Measurements from ENCODE around the gene IQCE. TPM values are rescaled to one million over a fixed set of nuclear protein-coding genes. Genes with fewer than 3 reads are reported as not detected.

IQCE gene
- total and polyA plus RNA-seq, 2 experiments from 2014 or later = 11.8 to 13.3 TPM

DNA sequence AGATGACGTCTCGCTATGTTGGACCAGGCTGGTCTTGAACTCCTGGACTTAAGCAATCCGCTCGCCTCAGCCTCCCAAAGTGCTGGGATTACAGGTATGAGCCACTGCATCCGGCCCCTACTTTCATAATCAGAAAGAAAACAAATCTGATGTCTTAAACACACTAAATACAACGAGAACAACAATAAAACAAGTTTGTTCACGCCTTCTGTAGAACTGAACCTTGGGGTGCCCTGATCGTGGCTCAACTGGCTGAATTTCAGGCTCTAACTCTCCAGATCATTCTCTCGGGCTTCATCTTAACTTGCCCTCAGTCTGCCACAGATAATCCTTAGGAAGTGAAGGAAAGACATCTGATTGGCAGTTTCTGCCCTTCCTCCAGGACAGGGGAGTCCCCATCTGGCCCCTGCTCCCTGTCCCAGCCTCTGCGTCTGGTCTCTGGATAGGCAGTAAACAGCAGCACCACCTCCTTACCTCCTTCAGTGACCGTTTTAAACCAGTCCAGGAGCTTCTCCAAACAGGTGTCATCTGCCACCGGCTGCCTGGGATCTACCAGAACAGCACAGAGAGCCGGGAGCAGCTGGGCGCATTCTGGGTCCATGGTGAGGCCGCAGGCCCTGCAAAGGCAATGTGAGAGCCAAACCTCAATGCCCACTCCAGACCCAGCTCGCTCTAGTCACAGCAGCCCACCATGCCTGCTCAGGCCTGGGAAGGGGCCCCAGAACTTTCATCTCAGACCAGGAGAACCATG, 4.8 kb upstream of the IQCE start:
- no peak overlapping the region for H2AFZ ChIP-seq
- peak overlapping the region; percentile 97 for H3K4me2 ChIP-seq
- DNase-seq (ENCODE audit: low spot score) = no peak
- H3K9me3 ChIP-seq (ENCODE audit: low read depth) = no peaks in the 10 kb centered on the region
- H3K9me2 ChIP-seq (replicated peaks; ENCODE audit: insufficient read depth) = no peaks in the 10 kb centered on the region
- H4K20me1 ChIP-seq (ENCODE audit: insufficient read depth, poor library complexity, severe bottlenecking) = peaks cover 6% of the 10 kb centered on the region
- peak overlapping the region; percentile 85 for H3K4me3 ChIP-seq
- no peaks in the 10 kb centered on the region for H3K36me3 ChIP-seq (replicated peaks; ENCODE audit: insufficient read depth, low read depth)
- no peaks in the 10 kb centered on the region for H3K27me3 ChIP-seq
- peaks cover 8% of the 10 kb centered on the region for H3K4me1 ChIP-seq (ENCODE audit: insufficient read depth)
- TF ChIP-seq, protein P1, sequence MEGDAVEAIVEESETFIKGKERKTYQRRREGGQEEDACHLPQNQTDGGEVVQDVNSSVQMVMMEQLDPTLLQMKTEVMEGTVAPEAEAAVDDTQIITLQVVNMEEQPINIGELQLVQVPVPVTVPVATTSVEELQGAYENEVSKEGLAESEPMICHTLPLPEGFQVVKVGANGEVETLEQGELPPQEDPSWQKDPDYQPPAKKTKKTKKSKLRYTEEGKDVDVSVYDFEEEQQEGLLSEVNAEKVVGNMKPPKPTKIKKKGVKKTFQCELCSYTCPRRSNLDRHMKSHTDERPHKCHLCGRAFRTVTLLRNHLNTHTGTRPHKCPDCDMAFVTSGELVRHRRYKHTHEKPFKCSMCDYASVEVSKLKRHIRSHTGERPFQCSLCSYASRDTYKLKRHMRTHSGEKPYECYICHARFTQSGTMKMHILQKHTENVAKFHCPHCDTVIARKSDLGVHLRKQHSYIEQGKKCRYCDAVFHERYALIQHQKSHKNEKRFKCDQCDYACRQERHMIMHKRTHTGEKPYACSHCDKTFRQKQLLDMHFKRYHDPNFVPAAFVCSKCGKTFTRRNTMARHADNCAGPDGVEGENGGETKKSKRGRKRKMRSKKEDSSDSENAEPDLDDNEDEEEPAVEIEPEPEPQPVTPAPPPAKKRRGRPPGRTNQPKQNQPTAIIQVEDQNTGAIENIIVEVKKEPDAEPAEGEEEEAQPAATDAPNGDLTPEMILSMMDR (IDR thresholded peaks at IDR 0.05; ENCODE audit: poor library complexity) = no peak
- TF ChIP-seq EZH2phosphoT487 (IDR thresholded peaks at IDR 0.05; ENCODE audit: low read depth, severe bottlenecking, unreplicated experiment) (no peak), EZH2 (IDR thresholded peaks at IDR 0.05; ENCODE audit: borderline replicate concordance) (no peak)
- WGBS (ENCODE audit: low lambda C conversion rate, missing lambda C conversion rate) = 85% methylated on average over 16 of the region's 16 CpGs
- H3K79me2 ChIP-seq = peaks cover 36% of the 10 kb centered on the region
- no peak overlapping the region for H3K27ac ChIP-seq

DNA sequence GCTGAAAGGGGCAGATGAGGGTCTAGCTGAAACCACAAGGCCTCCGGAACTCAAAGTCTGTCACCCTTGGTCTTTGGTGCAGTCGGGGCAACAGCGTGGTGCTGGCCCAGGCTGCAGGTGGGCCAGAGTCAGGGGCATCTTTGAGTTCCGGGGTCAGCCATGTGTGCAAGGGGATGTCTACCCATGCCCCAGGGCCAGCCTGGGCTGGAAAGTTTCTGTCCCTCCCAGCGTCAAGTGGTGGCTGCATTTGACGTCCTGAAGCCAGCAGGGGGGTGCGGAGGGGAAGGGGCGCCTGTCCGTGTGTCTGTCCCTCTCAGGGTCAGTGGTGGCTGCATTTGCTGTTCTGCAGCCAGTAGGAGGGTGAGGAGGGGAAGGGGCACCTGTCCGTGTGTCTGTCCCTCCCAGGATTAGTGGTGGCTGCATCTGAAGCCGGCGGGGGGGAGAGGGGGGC, 4.1 kb upstream of the IQCE start:
- Histone ChIP-seq H3K79me2 (peaks cover 40% of the 10 kb centered on the region), H4K20me1 (ENCODE audit: insufficient read depth, poor library complexity, severe bottlenecking) (peaks cover 6% of the 10 kb centered on the region), H3K27ac (no peak overlapping the region), H3K9me3 (ENCODE audit: low read depth) (no peaks in the 10 kb centered on the region), H3K27me3 (no peaks in the 10 kb centered on the region), H3K36me3 (replicated peaks; ENCODE audit: insufficient read depth, low read depth) (no peaks in the 10 kb centered on the region), H3K4me1 (ENCODE audit: insufficient read depth) (peaks cover 8% of the 10 kb centered on the region), H3K4me2 (peak overlapping the region; percentile 97), H3K9me2 (replicated peaks; ENCODE audit: insufficient read depth) (no peaks in the 10 kb centered on the region), H3K4me3 (peak overlapping the region; percentile 85), H2AFZ (peak overlapping the region; percentile 93)
- no peak for DNase-seq (ENCODE audit: low spot score)
- 18% methylated on average over 11 of the region's 12 CpGs for WGBS (ENCODE audit: low lambda C conversion rate, missing lambda C conversion rate)
- TF ChIP-seq EZH2phosphoT487 (IDR thresholded peaks at IDR 0.05; ENCODE audit: low read depth, severe bottlenecking, unreplicated experiment) (no peak), EZH2 (IDR thresholded peaks at IDR 0.05; ENCODE audit: borderline replicate concordance) (no peak)
- TF ChIP-seq, protein P1 (IDR thresholded peaks at IDR 0.05; ENCODE audit: poor library complexity) = no peak

DNA sequence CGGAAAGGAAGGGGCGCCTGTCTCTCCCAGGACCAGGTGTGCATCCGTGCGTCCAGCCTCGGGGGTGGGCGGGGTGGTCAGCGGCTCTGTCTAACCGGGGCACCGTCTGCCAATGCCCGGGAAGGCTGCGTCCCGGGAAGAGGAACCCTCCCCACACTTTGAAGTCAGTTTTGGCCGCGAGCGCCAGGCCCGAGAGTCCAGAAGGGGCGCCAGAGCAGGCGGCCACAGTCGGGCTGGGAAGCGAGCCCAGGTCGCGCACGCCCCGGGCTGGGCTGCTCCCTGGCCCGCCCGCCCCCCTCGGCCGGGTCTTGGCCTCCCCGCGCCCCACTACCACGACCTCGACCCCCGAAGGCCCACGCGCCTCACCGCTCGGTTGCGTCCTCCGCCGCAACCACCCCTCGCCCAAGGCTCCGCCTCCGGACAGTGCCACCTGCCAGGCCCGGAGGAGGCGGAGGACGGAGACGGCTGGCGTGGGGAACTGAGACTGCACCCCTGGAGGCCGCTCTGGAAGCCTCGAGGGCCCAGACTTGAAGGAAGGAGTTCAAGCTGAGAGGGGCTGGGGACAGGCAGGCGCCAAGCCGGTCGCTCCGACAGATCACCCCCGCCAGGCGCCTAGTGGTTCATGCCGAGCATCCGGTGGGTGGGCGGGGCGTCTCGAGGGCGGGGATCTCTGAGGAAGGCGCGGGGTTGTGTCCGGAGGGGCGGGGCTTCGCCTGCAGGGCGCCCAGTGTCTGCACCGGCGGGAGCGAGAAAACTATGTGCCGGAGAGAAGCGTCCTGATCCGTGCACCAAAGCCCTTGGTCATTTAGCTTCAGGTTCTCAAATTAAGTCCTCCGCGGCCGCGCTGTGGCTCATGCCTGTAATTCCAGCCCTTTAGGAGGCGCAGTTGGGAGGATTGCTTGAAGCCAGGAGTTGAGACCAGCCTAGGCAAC, 3.4 kb upstream of the IQCE start, which contains the start of gene BRAT1:
Gene BRAT1, minus strand, starts transcription at position 404 of the 932 bp plus-strand sequence. CDS start 1,093 bp downstream, outside the sequence.
- Histone ChIP-seq H3K79me2 (peaks cover 47% of the 10 kb centered on the region), H3K27ac (peak within 1 kb of the TSS; percentile 100), H3K9me3 (ENCODE audit: low read depth) (no peaks in the 10 kb centered on the region), H3K4me1 (ENCODE audit: insufficient read depth) (peaks cover 15% of the 10 kb centered on the region), H3K9me2 (replicated peaks; ENCODE audit: insufficient read depth) (no peaks in the 10 kb centered on the region), H3K4me2 (peak within 1 kb of the TSS; percentile 97), H4K20me1 (ENCODE audit: insufficient read depth, poor library complexity, severe bottlenecking) (peaks cover 4% of the 10 kb centered on the region), H3K27me3 (no peaks in the 10 kb centered on the region), H2AFZ (peak within 1 kb of the TSS; percentile 93), H3K36me3 (replicated peaks; ENCODE audit: insufficient read depth, low read depth) (no peaks in the 10 kb centered on the region), H3K4me3 (peak within 1 kb of the TSS; percentile 85)
- WGBS (ENCODE audit: low lambda C conversion rate, missing lambda C conversion rate) = 3% methylated on average over 42 of the region's 79 CpGs
- no peak for TF ChIP-seq EZH2 (IDR thresholded peaks at IDR 0.05; ENCODE audit: borderline replicate concordance)
- TF ChIP-seq, protein P1 (IDR thresholded peaks at IDR 0.05; ENCODE audit: poor library complexity) = peak; percentile 49
- peak; percentile 98 for DNase-seq (ENCODE audit: low spot score)
